Thyroid gland (tissue), 4 donors: ENCODE measurements around the gene OPTC.

Source experiments
- CTCF ChIP-seq, 6 experiments: fragments of 200-600 bp in 3 of 6; fragments of 450-650 bp in 3 of 6; sonication (generic) in 3 of 6; IDR thresholded peaks; one replicate each; pipeline ENCODE4 v1.5.1; 2016 to 2019; ENCODE audit warnings: antibody characterized with exemption in 6 of 6, mild to moderate bottlenecking in 2 of 6, inconsistent platforms in 1 of 6, moderate library complexity in 1 of 6
- POLR2A ChIP-seq, 2 donors: fragments of 450-650 bp; IDR thresholded peaks; one replicate each; pipeline ENCODE4 v1.6.1; 2017; ENCODE audit warnings: antibody characterized with exemption in 2 of 2, mild to moderate bottlenecking in 2 of 2, moderate library complexity in 1 of 2

GRCh38 chr1:203448521-203449061 lies 45.4 kb upstream of the OPTC start:
- no peak for TF ChIP-seq POLR2A (IDR thresholded peaks at IDR 0.05)
- no peak for TF ChIP-seq CTCF (IDR thresholded peaks at IDR 0.05)
